Kidney (tissue), 14 donors: ENCODE measurements around the gene ERVV-1. TPM values are rescaled to one million over a fixed set of nuclear protein-coding genes. Genes with fewer than 3 reads are reported as not detected.
"Not testable (repeated sequence)": the region's sequence is repeated elsewhere in the genome, so short reads cannot be mapped to it uniquely, and the experiment has no call there.

Experiments used
- DNase-seq, 5 donors: peaks; one replicate each; pipeline ENCODE4 v3.0.0-alpha.2; 2013 to 2020
- FAIRE-seq: peaks from 2 replicates; lab custom pipeline; 2012; peaks lifted over from hg19 to GRCh38; lab: Jason Lieb, UNC
- H3K27ac ChIP-seq, 2 donors: one replicate each; pipeline ENCODE4 v1.7.0; 2013; ENCODE audit warnings: low read depth in 2 of 2, low read length in 2 of 2, inconsistent platforms in 1 of 2
- H3K27me3 ChIP-seq: one replicate; pipeline ENCODE4 v1.7.1; 2013; ENCODE audit warnings: low read length, inconsistent platforms; ENCODE audit not compliant: control insufficient read depth, insufficient read depth
- H3K36me3 ChIP-seq, 3 donors: one replicate each; pipeline versions ENCODE4 v1.7.0 to v1.7.1; 2013; ENCODE audit warnings: low read length in 3 of 3, control low read depth in 1 of 3, inconsistent platforms in 1 of 3; ENCODE audit not compliant: insufficient read depth in 3 of 3, control insufficient read depth in 2 of 3
- H3K4me1 ChIP-seq, 3 donors: one replicate each; pipeline versions ENCODE4 v1.7.0 to v1.7.1; 2013; ENCODE audit warnings: low read length in 3 of 3, inconsistent platforms in 1 of 3, low read depth in 1 of 3; ENCODE audit not compliant: control insufficient read depth in 2 of 3, insufficient read depth in 2 of 3
- H3K4me3 ChIP-seq, 3 donors: one replicate each; pipeline versions ENCODE4 v1.7.0 to v1.8.1; 2013; ENCODE audit warnings: low read length in 3 of 3, control low read depth in 1 of 3, inconsistent platforms in 1 of 3
- H3K9ac ChIP-seq, 3 donors: one replicate each; pipeline versions ENCODE4 v1.7.0 to v1.7.1; 2013; ENCODE audit warnings: low read length in 3 of 3, control low read depth in 1 of 3, inconsistent platforms in 1 of 3
- H3K9me3 ChIP-seq, 3 donors: one replicate each; pipeline versions ENCODE4 v1.7.0 to v1.7.1; 2013; ENCODE audit warnings: low read length in 3 of 3, control low read depth in 1 of 3, inconsistent platforms in 1 of 3; ENCODE audit not compliant: control insufficient read depth in 2 of 3, insufficient read depth in 1 of 3
- CTCF ChIP-seq: IDR thresholded peaks from 3 replicates; pipeline ENCODE4 v1.5.1; 2012; ENCODE audit warnings: mild to moderate bottlenecking, moderate library complexity, borderline replicate concordance; ENCODE audit not compliant: insufficient read depth; ENCODE audit errors: extremely low read depth
- intact Hi-C: fragments of 100-400 bp; cut with DNase I; formaldehyde crosslinking; loops from one replicate; pipeline ENCODE4 v1.11.1; 2022
- polyA plus RNA-seq: library from polyadenylated mRNA; stranded (reverse); fragments of 350-450 nt; fragmentation: Illumina TruSeq; extraction: RNeasy Lipid Tissue Mini Kit (QIAGEN cat#74804); gene quantifications from one replicate; pipeline ENCODE4 v1.2.3, GENCODE V29; 2014; ENCODE audit warnings: low read depth, low replicate concordance; ENCODE audit not compliant: insufficient read depth
- total RNA-seq: library from RNA; stranded (reverse); fragmentation: NEBNext Ultra II Directional; extraction: Animal tissue kit (Norgen Biotek cat#: 25700); gene quantifications from one replicate; pipeline ENCODE4 v1.2.1, GENCODE V29; 2021
- donor health status: control.
- donor health status: control.
- donor health status: control.
- donor health status: control.
- donor health status: control.
- donor health status: DM: yes; HTN: yes; CAD: no.
- donor health status: Normal renal cell carcinoma (clear cell type).

Gene ERVV-1
- total and polyA plus RNA-seq, 2 donors from 2014 or later = not detected

- no peak for DNase-seq
- no peak for TF ChIP-seq CTCF
- Histone ChIP-seq H3K4me1 (no peaks in the 10 kb centered on the region), H3K36me3 (no peaks in the 10 kb centered on the region), H3K27me3 (no peaks in the 10 kb centered on the region), H3K4me3 (no peak overlapping the region), H3K27ac (no peak overlapping the region), H3K9ac (no peak overlapping the region), H3K9me3 (peaks cover 1 to 4% (median 2%) of the 10 kb centered on the region in 3 donors)
- intact Hi-C loops = no loop called here
- no peak for FAIRE-seq
Observed at GRCh38 chr19:53019684-53020083, 6.0 kb downstream of the ERVV-1 start.

- H3K27ac ChIP-seq, H3K9ac ChIP-seq, FAIRE-seq, intact Hi-C loops, H3K4me3 ChIP-seq, H3K9me3 ChIP-seq, H3K36me3 ChIP-seq, H3K27me3 ChIP-seq, H3K4me1 ChIP-seq, DNase-seq: not testable (repeated sequence)
Observed at GRCh38 chr19:53028306-53028705, 14.6 kb downstream of the ERVV-1 start.

GRCh38 chr19:53034054-53034453, 20.3 kb downstream of the ERVV-1 start:
- Histone ChIP-seq H3K9ac (no peak overlapping the region), H3K27me3 (no peaks in the 10 kb centered on the region), H3K9me3 (peaks cover 0 to 12% (median 3%) of the 10 kb centered on the region in 3 donors), H3K4me3 (no peak overlapping the region), H3K36me3 (no peaks in the 10 kb centered on the region), H3K27ac (no peak overlapping the region), H3K4me1 (no peaks in the 10 kb centered on the region)
- no peak for TF ChIP-seq CTCF
- DNase-seq = no peak
- no peak for FAIRE-seq
- intact Hi-C loops = no loop called here

- FAIRE-seq = no peak
- DNase-seq = no peak
- TF ChIP-seq CTCF = no peak
- Histone ChIP-seq H3K27me3 (no peaks in the 10 kb centered on the region), H3K4me3 (no peak overlapping the region), H3K9ac (no peak overlapping the region), H3K36me3 (no peaks in the 10 kb centered on the region), H3K27ac (no peak overlapping the region), H3K4me1 (no peaks in the 10 kb centered on the region), H3K9me3 (peaks cover 0 to 12% (median 4%) of the 10 kb centered on the region in 3 donors)
- intact Hi-C loops = no loop called here
Observed at GRCh38 chr19:53034948-53035675, 21.4 kb downstream of the ERVV-1 start.
